ENCODE results near the gene TMEM182.

DNA sequence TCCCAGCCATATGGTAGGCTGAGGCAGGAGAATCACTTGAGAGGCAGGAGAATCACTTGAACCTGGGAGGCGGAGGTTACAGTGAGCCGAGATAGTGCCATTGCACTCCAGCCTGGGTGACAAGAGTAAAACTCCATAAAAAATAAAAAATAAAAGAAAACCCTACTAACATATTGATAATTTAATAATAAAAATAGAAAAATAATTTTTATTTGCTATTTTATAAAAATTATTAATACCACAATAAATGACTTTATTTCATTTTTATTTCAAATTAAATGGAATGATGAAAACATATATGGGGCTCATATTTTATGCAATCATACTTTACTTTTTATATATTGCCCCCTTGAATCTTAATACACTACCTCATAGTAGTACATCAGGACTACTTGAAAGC lies 20.4 kb downstream of the TMEM182 start:
- TF ChIP-seq, protein P1, sequence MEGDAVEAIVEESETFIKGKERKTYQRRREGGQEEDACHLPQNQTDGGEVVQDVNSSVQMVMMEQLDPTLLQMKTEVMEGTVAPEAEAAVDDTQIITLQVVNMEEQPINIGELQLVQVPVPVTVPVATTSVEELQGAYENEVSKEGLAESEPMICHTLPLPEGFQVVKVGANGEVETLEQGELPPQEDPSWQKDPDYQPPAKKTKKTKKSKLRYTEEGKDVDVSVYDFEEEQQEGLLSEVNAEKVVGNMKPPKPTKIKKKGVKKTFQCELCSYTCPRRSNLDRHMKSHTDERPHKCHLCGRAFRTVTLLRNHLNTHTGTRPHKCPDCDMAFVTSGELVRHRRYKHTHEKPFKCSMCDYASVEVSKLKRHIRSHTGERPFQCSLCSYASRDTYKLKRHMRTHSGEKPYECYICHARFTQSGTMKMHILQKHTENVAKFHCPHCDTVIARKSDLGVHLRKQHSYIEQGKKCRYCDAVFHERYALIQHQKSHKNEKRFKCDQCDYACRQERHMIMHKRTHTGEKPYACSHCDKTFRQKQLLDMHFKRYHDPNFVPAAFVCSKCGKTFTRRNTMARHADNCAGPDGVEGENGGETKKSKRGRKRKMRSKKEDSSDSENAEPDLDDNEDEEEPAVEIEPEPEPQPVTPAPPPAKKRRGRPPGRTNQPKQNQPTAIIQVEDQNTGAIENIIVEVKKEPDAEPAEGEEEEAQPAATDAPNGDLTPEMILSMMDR (optimal IDR thresholded peaks at IDR 0.05 in 1 of 3, IDR thresholded peaks at IDR 0.05 in 1 of 3, conservative IDR thresholded peaks at IDR 0.05 in 1 of 3; ENCODE audit: extremely low read depth in 1 of 3, insufficient read depth in 2 of 3, low read length in 3 of 3): no peak
- no peak for TF ChIP-seq EZH2 (IDR thresholded peaks at IDR 0.05; ENCODE audit: low read length)

Measured in keratinocyte (primary cell).